ENCODE results near the gene IMPDH1.
"Not testable (repeated sequence)": the region's sequence is repeated elsewhere in the genome, so short reads cannot be mapped to it uniquely, and the experiment has no call there.

IMPDH1 gene

GRCh38 chr7:128409596-128410450 is at the start of gene IMPDH1:
Gene IMPDH1, minus strand, starts transcription at chr7:128409982. Its CDS starts 81 bp downstream, at chr7:128409901.
- DNase-seq (ENCODE audit: low read depth) = peak; percentile 44

GRCh38 chr7:128459394-128459878 is 49.7 kb upstream of the IMPDH1 start:
- DNase-seq (ENCODE audit: low read depth) = no peak

- no peak for DNase-seq (ENCODE audit: low read depth)
These were observed 49.2 kb upstream of the IMPDH1 start for GRCh38 chr7:128458956-128459355.

- not testable (repeated sequence) for DNase-seq (ENCODE audit: low read depth)
These were observed 47.6 kb upstream of the IMPDH1 start for GRCh38 chr7:128457385-128457784.

GRCh38 chr7:128456255-128456725 is 46.5 kb upstream of the IMPDH1 start:
- DNase-seq (ENCODE audit: low read depth) = no peak

- DNase-seq (ENCODE audit: low read depth) = peak; percentile 87
These were observed 45.9 kb upstream of the IMPDH1 start, which contains the start of gene HILPDA for GRCh38 chr7:128455543-128456254. Gene HILPDA, plus strand, starts transcription at chr7:128455878. Its CDS starts 1,391 bp downstream, at chr7:128457269.

- DNase-seq (ENCODE audit: low read depth) = no peak
These were observed 45.2 kb upstream of the IMPDH1 start for GRCh38 chr7:128454808-128455542.

GRCh38 chr7:128453836-128454804 is 44.3 kb upstream of the IMPDH1 start:
- DNase-seq (ENCODE audit: low read depth) = no peak

GRCh38 chr7:128452552-128452951 is 42.8 kb upstream of the IMPDH1 start:
- no peak for DNase-seq (ENCODE audit: low read depth)

GRCh38 chr7:128450913-128451312 is 41.1 kb upstream of the IMPDH1 start:
- no peak for DNase-seq (ENCODE audit: low read depth)

- DNase-seq (ENCODE audit: low read depth) = no peak
These were observed 40.6 kb upstream of the IMPDH1 start for GRCh38 chr7:128450409-128450808.

- no peak for DNase-seq (ENCODE audit: low read depth)
These were observed 39.0 kb upstream of the IMPDH1 start for GRCh38 chr7:128448751-128449302.

- no peak for DNase-seq (ENCODE audit: low read depth)
These were observed 38.3 kb upstream of the IMPDH1 start for GRCh38 chr7:128447941-128448564.

GRCh38 chr7:128446306-128446705 is 36.5 kb upstream of the IMPDH1 start:
- no peak for DNase-seq (ENCODE audit: low read depth)

- DNase-seq (ENCODE audit: low read depth) = no peak
These were observed 34.2 kb upstream of the IMPDH1 start for GRCh38 chr7:128443831-128444600.

GRCh38 chr7:128442356-128442755 is 32.6 kb upstream of the IMPDH1 start:
- DNase-seq (ENCODE audit: low read depth) = no peak

GRCh38 chr7:128437426-128438332 is 27.9 kb upstream of the IMPDH1 start:
- no peak for DNase-seq (ENCODE audit: low read depth)

- DNase-seq (ENCODE audit: low read depth) = no peak
These were observed 25.5 kb upstream of the IMPDH1 start for GRCh38 chr7:128435327-128435686.

Measured in GM04503 (cell line).